ENCODE data around the gene ADGRB2. TPM values are rescaled to one million over a fixed set of nuclear protein-coding genes. Genes with fewer than 3 reads are reported as not detected.
A peak's percentile ranks its signal among the peaks of the same experiment; 100 is the strongest.

ADGRB2 gene
- total and polyA plus RNA-seq, 2 of the 4 experiments (the other 2 are of a cell fraction), result 2.2 to 11.9 TPM

- Histone ChIP-seq H2BK120ac (ENCODE audit: low read depth, low read length) (no peak overlapping the region), H3K4me1 (ENCODE audit: control insufficient read depth, insufficient read depth, low read length) (peaks cover 22% of the 10 kb centered on the region)
- POLR2A ChIA-PET (ENCODE audit: unreplicated experiment), result no interaction called here
These were observed 15.8 kb downstream of the ADGRB2 start for GRCh38 chr1:31748365-31748764.

More at GRCh38 chr1:31748365-31748764, 15.8 kb downstream of the ADGRB2 start:
- H3K36me3 ChIP-seq (ENCODE audit: control insufficient read depth, insufficient read depth, low read length), result no peaks in the 10 kb centered on the region
- H2AK5ac ChIP-seq (ENCODE audit: low read depth, low read length), result no peak overlapping the region
- H2BK20ac ChIP-seq (ENCODE audit: low read depth, low read length), result no peak overlapping the region
- H4K91ac ChIP-seq (ENCODE audit: insufficient read depth, low read depth, low read length), result no peak overlapping the region
- no peak overlapping the region for H4K8ac ChIP-seq (ENCODE audit: low read depth in 2 of 2, low read length in 2 of 2)
- WGBS, 2 experiments (ENCODE audit: extremely low coverage in 2 of 2, insufficient read length in 1 of 2), result no CpG with 5 or more reads among the region's 4 CpGs
- no peak overlapping the region for H3K14ac ChIP-seq (replicated peaks; ENCODE audit: low read depth, low read length)
- H3K9ac ChIP-seq (ENCODE audit: low read depth, low read length), result no peak overlapping the region
- no TSS peak for BruUV-seq (replicated peaks)
- in situ Hi-C loops (cut with MboI; ENCODE audit: low sequenced_read_pairs), result loop anchor here (10.0 kb wide), 1 partner anchor 84 kb away; no protein-coding TSS in a partner anchor
- H4K5ac ChIP-seq (ENCODE audit: low read depth, low read length), result no peak overlapping the region
- no peak overlapping the region for H3K4ac ChIP-seq (ENCODE audit: low read depth, low read length)
- H4K20me1 ChIP-seq (ENCODE audit: insufficient read depth, low read length), result peaks cover 37% of the 10 kb centered on the region
- no peaks in the 10 kb centered on the region for H3K9me3 ChIP-seq (ENCODE audit: control insufficient read depth, insufficient read depth, low read length)
- ATAC-seq (ENCODE audit: low read depth), result peak; percentile 40
- H3K79me1 ChIP-seq (ENCODE audit: low read depth in 1 of 2, low read length in 2 of 2), result peaks cover 0 to 3% of the 10 kb centered on the region in 2 experiments; a peak in 1 of 4 replicates
- H2AK9ac ChIP-seq (replicated peaks; ENCODE audit: low read depth, low read length, poor library complexity), result peak overlapping the region; percentile 61
- H3K27me3 ChIP-seq (ENCODE audit: control insufficient read depth, insufficient read depth, low read length), result no peaks in the 10 kb centered on the region
- no peak overlapping the region for H3K18ac ChIP-seq (ENCODE audit: low read depth, low read length)
- CTCF ChIA-PET, result no interaction called here
- dilution Hi-C loops (cut with HindIII; ENCODE audit: low sequenced_read_pairs, unreplicated experiment), result no loop called here
- peak; percentile 31 for DNase-seq
- H2AFZ ChIP-seq (replicated peaks; ENCODE audit: low read length, poor library complexity), result peak overlapping the region; percentile 33
- intact Hi-C loops (cut with micrococcal nuclease), result loop anchor here (5.0 kb wide), 2 partner anchors 46 to 186 kb away; partner anchors contain the start of gene COL16A1
- H3K4me2 ChIP-seq (ENCODE audit: low read depth, low read length), result no peak overlapping the region
- no peak overlapping the region for H3K56ac ChIP-seq (ENCODE audit: extremely low read depth, insufficient read depth, low read length)
- H3K23ac ChIP-seq (ENCODE audit: low read depth, low read length), result no peak overlapping the region
- no peak overlapping the region for H3K4me3 ChIP-seq (ENCODE audit: insufficient read depth, low read depth, low read length)
- no peak overlapping the region for H3K27ac ChIP-seq (ENCODE audit: insufficient read depth, low read length)
- H2BK5ac ChIP-seq (ENCODE audit: low read depth, low read length, poor library complexity, severe bottlenecking), result no peak overlapping the region
- TF ChIP-seq BHLHE40 (IDR thresholded peaks at IDR 0.05; ENCODE audit: low read depth, low read length), result no peak
- TF ChIP-seq MAZ (IDR thresholded peaks at IDR 0.05; ENCODE audit: borderline replicate concordance, low read depth, low read length), result 0 out of 2 replicates have a peak, but pooled peaks have one; percentile 9
- peak; percentile 43 for TF ChIP-seq MAFK (IDR thresholded peaks at IDR 0.05; ENCODE audit: low read depth, low read length)
- H2BK15ac ChIP-seq (ENCODE audit: low read depth, low read length), result no peak overlapping the region
- H3K9me1 ChIP-seq (ENCODE audit: insufficient read depth, low read length), result peaks cover 5% of the 10 kb centered on the region; the same call in 1 of the 2 replicates

Measured in IMR-90 (cell line).